Islet of Langerhans (tissue), 1 donor: ENCODE measurements around the gene PHLPP1.
"Not testable (repeated sequence)": the region's sequence is repeated elsewhere in the genome, so short reads cannot be mapped to it uniquely, and the experiment has no call there.

Experiments used
- FAIRE-seq: peaks from one replicate; lab custom pipeline; 2011; peaks lifted over from hg19 to GRCh38; lab: Jason Lieb, UNC

The PHLPP1 gene

DNA sequence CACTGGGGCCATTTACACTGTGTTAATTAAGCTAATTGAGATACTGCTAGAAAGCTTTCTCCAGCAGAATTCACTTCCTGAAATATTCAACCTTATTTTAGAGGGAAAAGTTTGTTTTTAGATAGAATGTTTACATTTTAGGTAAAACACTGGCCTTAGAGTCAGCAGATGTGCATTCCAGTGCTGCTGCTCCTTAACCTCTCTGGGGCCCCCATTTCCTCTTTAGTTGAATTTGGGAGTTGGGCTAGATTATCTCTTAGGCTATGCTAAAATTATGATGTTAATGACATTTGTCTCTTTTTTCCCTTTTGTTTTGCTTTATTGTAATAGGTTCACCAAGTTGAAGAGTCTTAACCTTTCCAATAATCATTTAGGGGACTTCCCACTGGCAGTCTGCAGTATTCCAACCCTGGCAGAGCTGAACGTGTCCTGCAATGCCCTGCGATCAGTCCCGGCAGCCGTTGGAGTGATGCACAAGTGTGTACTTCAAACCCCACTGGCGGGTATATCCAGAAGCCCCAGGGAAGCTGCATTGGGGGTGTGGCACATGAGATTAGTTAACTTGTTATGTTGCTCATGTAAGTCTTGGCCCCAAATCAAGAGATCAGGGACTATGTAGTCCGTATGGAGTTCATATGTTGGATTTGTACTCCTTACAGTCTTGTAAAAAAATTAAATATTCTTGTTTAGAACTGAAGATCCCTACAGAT is 179.5 kb downstream of the PHLPP1 start:
- FAIRE-seq: no peak

- no peak for FAIRE-seq
Measured at GRCh38 chr18:62897153-62897552, 181.8 kb downstream of the PHLPP1 start.

DNA sequence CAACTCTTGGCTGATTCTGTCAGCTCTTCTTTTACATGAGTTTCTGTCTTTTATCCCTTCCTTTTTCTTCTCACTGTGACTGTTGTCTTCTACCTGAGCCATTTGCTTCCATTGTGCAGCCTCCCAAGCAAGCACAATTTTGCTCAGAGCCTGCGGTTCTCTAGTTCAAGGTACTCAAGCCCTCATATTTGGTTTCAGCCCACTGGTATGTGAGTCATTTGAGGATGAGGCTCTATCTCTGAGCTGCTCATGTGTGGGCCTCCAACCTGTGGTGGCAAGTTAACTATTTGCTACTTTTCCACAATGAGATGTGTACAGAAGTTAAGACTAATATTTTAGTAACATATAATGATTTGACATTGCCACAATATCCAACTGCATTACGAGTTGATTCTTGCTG is 183.0 kb downstream of the PHLPP1 start:
- no peak for FAIRE-seq

GRCh38 chr18:62899534-62899933 is 184.2 kb downstream of the PHLPP1 start:
- FAIRE-seq: no peak

GRCh38 chr18:62900132-62900883 is 185.0 kb downstream of the PHLPP1 start:
- FAIRE-seq: no peak

DNA sequence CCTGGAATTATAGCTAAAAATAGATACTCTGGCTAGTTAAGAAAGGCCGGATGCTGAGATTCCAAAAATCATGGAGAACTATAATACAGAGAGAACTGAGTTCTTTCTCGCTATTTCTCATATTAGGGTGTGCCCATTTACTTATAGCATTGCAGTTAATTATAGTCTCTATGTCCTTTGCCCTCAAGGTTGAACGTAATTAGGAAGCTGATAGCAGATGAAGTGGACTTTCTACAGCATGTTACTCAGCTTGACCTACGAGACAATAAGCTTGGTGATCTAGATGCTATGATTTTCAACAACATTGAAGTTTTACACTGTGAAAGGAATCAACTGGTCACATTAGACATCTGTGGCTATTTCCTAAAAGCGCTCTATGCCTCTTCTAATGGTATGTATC is 187.4 kb downstream of the PHLPP1 start:
- FAIRE-seq: no peak

DNA sequence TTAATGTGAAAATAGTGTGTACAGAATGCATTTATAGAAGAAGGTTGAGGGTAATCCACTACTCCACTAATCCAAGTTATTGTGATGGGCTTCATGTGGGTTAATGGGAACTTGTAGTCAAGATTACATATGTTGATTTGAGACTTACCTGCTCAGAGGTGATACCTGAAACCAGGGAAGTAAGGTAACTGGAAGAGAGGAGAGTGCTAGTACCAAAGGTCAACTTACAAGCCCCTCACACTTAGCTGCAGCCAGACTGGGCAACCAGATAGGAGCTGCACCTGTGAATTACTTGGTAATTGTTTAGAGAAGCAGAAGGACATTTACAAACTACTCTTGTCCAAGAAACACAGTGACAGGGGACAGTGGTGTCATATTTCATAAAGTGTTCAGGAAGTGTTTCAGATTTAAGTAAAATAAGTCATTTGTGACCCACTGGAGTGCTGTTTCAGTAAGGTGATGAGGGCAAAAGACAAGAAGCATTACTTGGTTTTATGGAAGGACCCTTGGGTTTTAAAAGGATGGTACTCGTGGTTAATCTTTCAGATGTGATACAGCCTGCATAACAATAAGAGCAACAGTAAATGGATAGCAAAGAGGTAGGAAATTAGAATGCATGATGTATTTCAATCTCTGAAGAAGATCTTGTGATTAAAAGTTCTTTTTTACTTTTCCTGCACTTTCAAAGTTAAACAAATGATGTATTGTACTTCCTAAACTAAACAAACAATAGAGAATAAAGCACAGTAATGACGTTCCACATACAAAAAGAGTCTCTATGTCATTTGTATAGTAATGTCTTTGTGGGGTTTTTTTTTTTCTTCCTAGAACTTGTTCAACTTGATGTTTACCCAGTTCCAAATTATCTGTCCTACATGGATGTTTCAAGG is 189.3 kb downstream of the PHLPP1 start:
- FAIRE-seq: no peak

- no peak for FAIRE-seq
Measured at GRCh38 chr18:62912885-62913284, 197.5 kb downstream of the PHLPP1 start.

- FAIRE-seq: not testable (repeated sequence)
Measured at GRCh38 chr18:62913824-62914223, 198.5 kb downstream of the PHLPP1 start.

- no peak for FAIRE-seq
Measured at GRCh38 chr18:62914871-62915392, 199.6 kb downstream of the PHLPP1 start.

DNA sequence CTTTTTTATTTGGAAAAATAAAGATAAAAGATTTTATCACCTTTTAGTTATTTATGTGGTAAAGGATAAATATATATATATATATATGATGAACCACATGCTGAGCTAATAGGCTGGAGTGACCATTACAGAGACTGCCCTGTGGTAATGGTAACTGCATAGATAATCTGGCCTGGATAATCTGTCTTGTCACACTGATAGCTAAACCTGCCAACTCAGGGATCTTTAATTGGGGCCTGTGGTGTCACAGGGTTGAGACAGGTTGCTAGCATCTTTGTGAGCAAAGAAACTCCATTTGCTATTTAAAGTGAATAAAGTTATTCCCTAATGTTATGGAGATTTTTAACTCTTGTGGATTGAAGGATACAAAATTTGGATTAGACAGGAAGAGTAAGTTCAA is 203.0 kb downstream of the PHLPP1 start:
- FAIRE-seq: no peak

DNA sequence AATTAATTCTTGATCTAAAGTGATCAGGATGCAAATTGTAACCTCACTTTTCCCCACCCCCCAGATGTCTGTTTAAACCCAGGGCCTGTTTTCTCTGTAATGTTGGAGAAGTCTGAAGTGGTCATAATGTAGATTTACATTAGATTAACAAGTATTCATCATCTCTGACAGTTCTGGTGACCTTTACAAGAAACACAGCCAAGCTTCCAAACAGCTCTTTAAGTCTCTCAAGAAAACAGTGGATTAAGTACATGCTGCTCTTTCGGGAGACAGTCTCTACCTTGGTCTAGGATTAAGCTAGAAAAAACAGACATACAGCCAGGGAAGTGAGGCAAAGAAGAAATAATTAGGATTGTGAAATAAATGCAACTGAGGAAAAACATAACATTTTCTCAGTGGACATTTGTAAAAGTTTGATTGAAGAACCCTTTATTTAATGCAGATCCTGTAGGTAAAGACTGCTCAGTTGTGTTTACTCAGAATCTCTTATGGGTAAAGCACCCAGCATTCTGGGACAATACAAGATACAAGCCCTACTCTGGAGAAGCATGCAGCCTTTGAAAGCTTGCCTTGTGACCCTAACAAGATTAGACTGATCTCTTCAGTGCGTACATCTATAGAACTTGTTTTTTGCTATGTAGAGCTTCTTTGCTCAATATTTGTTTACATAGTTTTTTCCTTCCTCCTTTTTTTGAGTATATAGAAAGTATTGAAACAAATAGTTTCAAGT is 203.9 kb downstream of the PHLPP1 start:
- FAIRE-seq: no peak

DNA sequence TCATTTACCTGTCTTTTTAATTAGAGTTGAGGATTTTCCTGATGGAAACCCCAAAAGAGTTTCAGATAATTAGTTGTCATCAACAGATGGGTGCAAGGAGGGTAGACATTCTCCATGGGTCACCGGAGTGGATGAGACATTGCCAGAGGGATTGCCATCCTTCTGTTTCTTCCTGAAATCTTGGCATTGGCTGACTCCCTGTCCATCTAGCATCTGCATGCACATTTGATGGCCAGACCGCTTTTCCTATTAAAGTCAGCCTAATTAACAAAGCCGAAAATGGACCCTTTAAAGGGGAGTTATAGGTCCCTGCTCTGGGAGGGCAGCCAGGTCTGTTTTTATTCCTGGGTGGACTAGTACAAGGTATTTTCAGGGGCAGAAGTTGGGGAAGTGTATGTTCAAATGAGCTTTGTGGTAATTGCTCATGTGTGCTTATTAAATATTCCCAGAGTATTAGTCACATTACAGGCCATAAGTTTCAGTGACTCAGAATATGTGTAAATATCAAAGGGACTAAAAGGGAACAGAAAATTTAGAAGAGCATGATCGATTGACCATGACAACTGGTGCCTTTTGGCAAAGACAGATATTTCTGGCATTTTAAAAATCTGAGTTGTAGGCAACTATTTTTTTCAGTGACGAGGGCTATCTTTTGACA is 209.8 kb downstream of the PHLPP1 start:
- FAIRE-seq: peak; percentile 51

GRCh38 chr18:62928326-62928725 is 213.0 kb downstream of the PHLPP1 start:
- FAIRE-seq: no peak

DNA sequence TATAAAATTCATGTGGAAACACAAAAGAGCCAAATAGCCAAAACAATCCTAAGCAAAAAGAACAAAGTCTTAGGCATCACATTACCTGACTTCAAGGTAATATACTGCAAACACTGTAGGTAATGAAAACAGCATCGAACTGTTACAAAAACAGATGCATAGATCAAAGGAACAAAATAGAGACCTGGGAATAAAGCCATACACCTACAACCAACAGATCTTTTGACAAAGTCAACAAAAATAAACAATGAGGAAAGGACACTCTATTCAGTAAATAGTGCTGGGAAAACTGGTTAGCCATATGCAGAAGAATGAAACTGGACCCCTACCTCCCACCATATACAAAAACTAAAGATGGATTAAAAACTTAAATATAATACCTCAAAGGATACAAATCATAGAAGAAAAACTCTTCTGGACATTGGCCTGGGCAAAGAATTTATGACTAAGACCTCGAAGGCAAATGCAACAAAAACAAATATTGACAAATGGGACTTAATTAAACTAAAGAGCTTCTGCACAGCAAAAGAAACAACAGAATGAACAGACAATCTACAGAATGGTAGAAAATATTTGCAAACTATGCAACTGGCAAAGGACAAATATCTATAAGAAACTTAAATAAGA is 218.0 kb downstream of the PHLPP1 start:
- no peak for FAIRE-seq

GRCh38 chr18:62935994-62936393 is 220.7 kb downstream of the PHLPP1 start:
- FAIRE-seq: no peak

DNA sequence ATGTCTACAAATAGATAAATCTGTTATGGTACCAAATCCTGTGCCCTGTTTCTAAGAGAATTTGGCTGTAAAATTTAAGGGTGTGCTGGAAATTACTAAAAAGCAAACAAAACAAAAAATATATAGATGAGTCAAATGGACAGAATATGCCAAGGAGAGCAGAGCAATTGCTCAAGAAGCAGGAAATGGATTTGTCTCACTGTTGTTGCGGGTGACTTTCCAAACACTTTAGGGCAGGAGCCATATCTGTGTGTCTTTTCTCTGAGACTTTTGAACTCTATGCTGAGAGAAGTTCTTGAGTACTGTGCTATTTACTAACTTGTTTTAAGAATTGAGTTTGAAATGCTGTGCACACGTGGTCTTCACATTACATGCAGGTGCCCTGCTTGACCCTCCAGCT is 221.7 kb downstream of the PHLPP1 start:
- FAIRE-seq: no peak

DNA sequence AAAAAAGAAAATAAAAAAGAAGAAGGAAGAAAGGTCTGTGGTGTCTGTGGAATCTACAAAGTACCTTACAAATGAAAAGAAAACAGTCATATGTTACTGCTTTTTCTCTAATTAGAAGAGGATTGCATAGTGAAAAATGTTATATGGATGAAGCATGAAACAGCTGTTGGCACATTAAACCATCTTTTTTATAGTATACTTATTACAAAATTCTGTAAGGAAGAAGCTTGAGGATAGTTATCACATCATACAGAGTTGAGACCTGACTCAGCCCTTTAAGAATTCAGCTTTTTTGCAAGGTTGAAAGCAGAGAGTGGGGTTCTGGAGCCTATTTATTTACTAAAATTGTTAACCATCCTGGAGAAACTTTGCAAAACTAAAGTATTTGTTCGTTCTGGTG is 222.7 kb downstream of the PHLPP1 start:
- no peak for FAIRE-seq

GRCh38 chr18:62938487-62938886 is 223.1 kb downstream of the PHLPP1 start:
- FAIRE-seq: peak; percentile 21

- FAIRE-seq: peak; percentile 88
Measured at GRCh38 chr18:62939433-62939832, 224.1 kb downstream of the PHLPP1 start.

DNA sequence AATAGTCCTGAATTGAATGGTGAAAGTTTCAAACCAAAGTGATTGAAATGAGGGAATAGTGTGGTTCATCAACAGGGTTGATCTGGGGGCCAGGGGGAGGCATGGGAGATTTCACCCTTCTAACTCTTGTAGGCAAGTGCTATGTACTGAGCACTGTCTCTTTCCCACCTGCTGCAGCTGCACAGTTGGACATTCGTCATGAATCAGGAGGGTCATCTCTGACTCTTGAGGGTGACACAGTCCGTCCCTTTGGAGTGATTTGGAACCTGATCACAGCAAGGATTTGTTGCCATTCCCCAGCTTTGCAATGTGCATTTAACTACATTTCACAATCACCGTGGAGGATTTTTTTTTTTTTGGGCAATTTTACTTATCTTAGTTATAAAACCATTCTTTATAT is 224.6 kb downstream of the PHLPP1 start:
- no peak for FAIRE-seq
